ENCODE results near the gene CFTR. TPM values are rescaled to one million over a fixed set of nuclear protein-coding genes. Genes with fewer than 3 reads are reported as not detected.
A peak's percentile ranks its signal among the peaks of the same experiment; 100 is the strongest.

CFTR gene
- total and polyA plus RNA-seq, 10 of the 15 experiments (the other 5 are each of a cell fraction or from before 2014, with no cell fraction given): 0.02 to 2.3 (median 0.21) TPM; not detected in 1

- no peak for TF ChIP-seq ZBTB40 (IDR thresholded peaks at IDR 0.05; ENCODE audit: borderline replicate concordance)
- TF ChIP-seq, protein P1, sequence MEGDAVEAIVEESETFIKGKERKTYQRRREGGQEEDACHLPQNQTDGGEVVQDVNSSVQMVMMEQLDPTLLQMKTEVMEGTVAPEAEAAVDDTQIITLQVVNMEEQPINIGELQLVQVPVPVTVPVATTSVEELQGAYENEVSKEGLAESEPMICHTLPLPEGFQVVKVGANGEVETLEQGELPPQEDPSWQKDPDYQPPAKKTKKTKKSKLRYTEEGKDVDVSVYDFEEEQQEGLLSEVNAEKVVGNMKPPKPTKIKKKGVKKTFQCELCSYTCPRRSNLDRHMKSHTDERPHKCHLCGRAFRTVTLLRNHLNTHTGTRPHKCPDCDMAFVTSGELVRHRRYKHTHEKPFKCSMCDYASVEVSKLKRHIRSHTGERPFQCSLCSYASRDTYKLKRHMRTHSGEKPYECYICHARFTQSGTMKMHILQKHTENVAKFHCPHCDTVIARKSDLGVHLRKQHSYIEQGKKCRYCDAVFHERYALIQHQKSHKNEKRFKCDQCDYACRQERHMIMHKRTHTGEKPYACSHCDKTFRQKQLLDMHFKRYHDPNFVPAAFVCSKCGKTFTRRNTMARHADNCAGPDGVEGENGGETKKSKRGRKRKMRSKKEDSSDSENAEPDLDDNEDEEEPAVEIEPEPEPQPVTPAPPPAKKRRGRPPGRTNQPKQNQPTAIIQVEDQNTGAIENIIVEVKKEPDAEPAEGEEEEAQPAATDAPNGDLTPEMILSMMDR (IDR thresholded peaks at IDR 0.05 in 2 of 3, conservative IDR thresholded peaks at IDR 0.05 in 1 of 3; ENCODE audit: control insufficient read depth in 2 of 3, extremely low read depth in 1 of 3, insufficient read depth in 1 of 3, low read depth in 3 of 3, low read length in 3 of 3): peak; percentile 11 to 51 (median 29); a peak in 4 of 6 replicates
- TF ChIP-seq SMC3 (IDR thresholded peaks at IDR 0.05; ENCODE audit: borderline replicate concordance, low read length): peak; percentile 64; the same call in 1 of the 2 replicates
- TF ChIP-seq RAD21 (IDR thresholded peaks at IDR 0.05; ENCODE audit: insufficient read depth, low read depth, low read length): peak; percentile 53; the same call in 1 of the 2 replicates
Measured at GRCh38 chr7:117673839-117674238, 194.0 kb downstream of the CFTR start (continued).

GRCh38 chr7:117674617-117675016, 194.8 kb downstream of the CFTR start:
- no TSS peak for BruUV-seq (replicated peaks)
- Histone ChIP-seq H3K4me1 (ENCODE audit: control insufficient read depth, insufficient read depth, low read length) (no peaks in the 10 kb centered on the region), H3K9ac (ENCODE audit: control insufficient read depth, insufficient read depth, low read length) (no peak overlapping the region), H3K4me2 (ENCODE audit: control insufficient read depth, insufficient read depth) (no peak overlapping the region), H3K27me3 (replicated peaks in 1 of 2; ENCODE audit: control insufficient read depth in 2 of 2, insufficient read depth in 2 of 2, low read length in 1 of 2) (no peaks in the 10 kb centered on the region; a peak in 1 of 4 replicates), H3K79me2 (ENCODE audit: control insufficient read depth, insufficient read depth, low read length) (no peaks in the 10 kb centered on the region), H3K27ac (ENCODE audit: control insufficient read depth, insufficient read depth) (no peak overlapping the region), H3K36me3 (ENCODE audit: control insufficient read depth in 2 of 2, insufficient read depth in 2 of 2, low read length in 1 of 2) (no peaks in the 10 kb centered on the region; a peak in 1 of 4 replicates), H2AFZ (ENCODE audit: control insufficient read depth, low read depth, low read length) (no peak overlapping the region), H3K4me3 (no peak overlapping the region), H4K20me1 (ENCODE audit: control insufficient read depth, insufficient read depth) (no peaks in the 10 kb centered on the region), H3K9me3 (replicated peaks; ENCODE audit: control insufficient read depth, insufficient read depth, low read length) (no peaks in the 10 kb centered on the region)
- FAIRE-seq (no peak), ATAC-seq (no peak), DNase-seq (ENCODE audit: low read depth, low spot score) (no peak)
- SMC1A ChIA-PET (ENCODE audit: uncharacterized antibody, unreplicated experiment): interaction anchor here (0.6 to 3.4 kb wide), 15 partner anchors 9 to 428 kb away, joined by 3 to 38 read pairs (median 4); no protein-coding TSS in a partner anchor
- CTCF ChIA-PET: interaction anchor here (0.8 to 7.5 kb wide), 10 partner anchors 13 to 523 kb away, joined by 3 to 88 read pairs (median 3); no protein-coding TSS in a partner anchor
- intact Hi-C loops (cut with micrococcal nuclease; ENCODE audit: unreplicated experiment) (loop anchor here (1.0 to 5.0 kb wide), 3 partner anchors 216 to 478 kb away; no protein-coding TSS in a partner anchor), in situ Hi-C loops (cut with MboI) (no loop called here)
- POLR2A ChIA-PET: interaction anchor here (0.6 to 1.0 kb wide), 3 partner anchors 10 to 274 kb away, joined by 3 read pairs; no protein-coding TSS in a partner anchor
- WGBS (ENCODE audit: insufficient coverage, insufficient replicate concordance, low lambda C conversion rate, missing lambda C conversion rate): 0% methylated on average over 3 of the region's 3 CpGs
- RAD21 ChIA-PET (ENCODE audit: unreplicated experiment): interaction anchor here (0.8 to 4.0 kb wide), 7 partner anchors 41 to 274 kb away, joined by 3 to 22 read pairs (median 4); no protein-coding TSS in a partner anchor
- TF ChIP-seq TBL1XR1 (IDR thresholded peaks at IDR 0.05; ENCODE audit: low read depth, low read length) (no peak), NFYB (IDR thresholded peaks at IDR 0.05; ENCODE audit: insufficient read depth, low read depth, low read length) (no peak), PAX8 (IDR thresholded peaks at IDR 0.05) (no peak), PRDM15 (CRISPR knock-in tag; IDR thresholded peaks at IDR 0.05) (no peak), USF2 (IDR thresholded peaks at IDR 0.05; ENCODE audit: borderline replicate concordance, low read depth, low read length) (no peak)

Measured in GM12878 (cell line).